ENCODE results near the gene F12. TPM values are rescaled to one million over a fixed set of nuclear protein-coding genes. Genes with fewer than 3 reads are reported as not detected.

The F12 gene
- total RNA-seq, 4 donors from 2014 or later: 2.3 to 18.4 (median 7.1) TPM

- WGBS: 26% methylated on average over 12 of the region's 12 CpGs
- DNase-seq (ENCODE audit: low spot score in 2 of 2): peak in 1 of 2 donors; percentile 75
- H3K4me3 ChIP-seq: peak overlapping the region; percentile 74
Measured at GRCh38 chr5:177456591-177456964, 47.2 kb upstream of the F12 start.

GRCh38 chr5:177455661-177456590 is 46.6 kb upstream of the F12 start:
- WGBS: under 1% methylated on average over 37 of the region's 76 CpGs
- peaks cover 24% of the 10 kb centered on the region for H3K36me3 ChIP-seq
- H3K4me3 ChIP-seq: peak overlapping the region; percentile 74
- H3K4me1 ChIP-seq: peaks cover 50% of the 10 kb centered on the region
- DNase-seq (ENCODE audit: low spot score in 2 of 2): peak; percentile 97
- H3K27me3 ChIP-seq: no peaks in the 10 kb centered on the region
- peak overlapping the region; percentile 46 for H3K27ac ChIP-seq
- H3K9me3 ChIP-seq: no peaks in the 10 kb centered on the region
- no peak for TF ChIP-seq EP300 (IDR thresholded peaks at IDR 0.05)
- TF ChIP-seq POLR2A (IDR thresholded peaks at IDR 0.05): no peak
- TF ChIP-seq POLR2AphosphoS5 (IDR thresholded peaks at IDR 0.05): no peak
- TF ChIP-seq CTCF (IDR thresholded peaks at IDR 0.05): peak; percentile 58 to 94

More at GRCh38 chr5:177456591-177456964, 47.2 kb upstream of the F12 start:
- Histone ChIP-seq H3K27me3 (no peaks in the 10 kb centered on the region), H3K36me3 (peaks cover 24% of the 10 kb centered on the region), H3K9me3 (no peaks in the 10 kb centered on the region), H3K27ac (no peak overlapping the region), H3K4me1 (peaks cover 50% of the 10 kb centered on the region)
- TF ChIP-seq POLR2A (IDR thresholded peaks at IDR 0.05) (no peak), POLR2AphosphoS5 (IDR thresholded peaks at IDR 0.05) (no peak), CTCF (IDR thresholded peaks at IDR 0.05) (no peak), EP300 (IDR thresholded peaks at IDR 0.05) (no peak)

- Histone ChIP-seq H3K36me3 (peaks cover 23% of the 10 kb centered on the region), H3K27me3 (no peaks in the 10 kb centered on the region), H3K4me1 (peaks cover 56% of the 10 kb centered on the region), H3K27ac (peak overlapping the region; percentile 46), H3K4me3 (peak overlapping the region; percentile 74), H3K9me3 (no peaks in the 10 kb centered on the region)
- TF ChIP-seq EP300 (IDR thresholded peaks at IDR 0.05) (no peak), CTCF (IDR thresholded peaks at IDR 0.05) (peak; percentile 48 to 65), POLR2A (IDR thresholded peaks at IDR 0.05) (no peak), POLR2AphosphoS5 (IDR thresholded peaks at IDR 0.05) (no peak)
- WGBS: 0% methylated on average over 6 of the region's 80 CpGs
- peak in 1 of 2 donors; percentile 89 for DNase-seq (ENCODE audit: low spot score in 2 of 2)
Measured at GRCh38 chr5:177455036-177455660, 45.8 kb upstream of the F12 start.

GRCh38 chr5:177454397-177455035 is 45.2 kb upstream of the F12 start:
- TF ChIP-seq POLR2AphosphoS5 (IDR thresholded peaks at IDR 0.05): peak in 1 of 3 donors; percentile 29
- no peak for TF ChIP-seq EP300 (IDR thresholded peaks at IDR 0.05)
- TF ChIP-seq CTCF (IDR thresholded peaks at IDR 0.05): peak; percentile 93 to 97
- H3K4me3 ChIP-seq: peak overlapping the region; percentile 74
- under 1% methylated on average over 20 of the region's 84 CpGs for WGBS
- peaks cover 17% of the 10 kb centered on the region for H3K36me3 ChIP-seq
- peak overlapping the region; percentile 46 for H3K27ac ChIP-seq
- H3K27me3 ChIP-seq: no peaks in the 10 kb centered on the region
- no peaks in the 10 kb centered on the region for H3K9me3 ChIP-seq
- H3K4me1 ChIP-seq: peaks cover 63% of the 10 kb centered on the region
- DNase-seq (ENCODE audit: low spot score in 2 of 2): peak; percentile 95
